Measurements from ENCODE around the gene ANKRD28.

The ANKRD28 gene

DNA sequence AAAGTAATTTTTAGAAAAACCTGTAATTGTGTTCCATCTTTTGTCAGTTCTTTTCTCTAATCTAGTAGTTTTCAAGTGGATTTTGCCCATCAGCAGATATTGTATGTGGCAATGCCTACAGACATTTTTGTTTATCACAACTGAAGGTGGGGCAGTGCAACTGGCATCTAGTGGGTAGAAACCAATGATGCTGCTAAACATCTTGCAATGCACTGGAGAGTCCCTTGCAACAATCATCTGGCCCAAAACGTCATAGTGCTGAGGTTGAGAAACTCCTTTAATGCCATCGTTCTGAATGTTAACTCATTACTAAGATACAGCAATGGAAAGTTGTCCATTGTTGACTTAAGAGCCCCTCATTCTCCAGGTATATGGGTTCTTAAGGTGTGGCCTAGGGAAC lies 116.1 kb downstream of the ANKRD28 start:
- H3K9me3 ChIP-seq (ENCODE audit: severe bottlenecking) = no peaks in the 10 kb centered on the region
- H3K4me3 ChIP-seq (ENCODE audit: low read depth, low read length) = no peak overlapping the region
- peaks cover 51% of the 10 kb centered on the region for H3K36me3 ChIP-seq
- no peak overlapping the region for H3K27ac ChIP-seq
- TF ChIP-seq, protein P1, sequence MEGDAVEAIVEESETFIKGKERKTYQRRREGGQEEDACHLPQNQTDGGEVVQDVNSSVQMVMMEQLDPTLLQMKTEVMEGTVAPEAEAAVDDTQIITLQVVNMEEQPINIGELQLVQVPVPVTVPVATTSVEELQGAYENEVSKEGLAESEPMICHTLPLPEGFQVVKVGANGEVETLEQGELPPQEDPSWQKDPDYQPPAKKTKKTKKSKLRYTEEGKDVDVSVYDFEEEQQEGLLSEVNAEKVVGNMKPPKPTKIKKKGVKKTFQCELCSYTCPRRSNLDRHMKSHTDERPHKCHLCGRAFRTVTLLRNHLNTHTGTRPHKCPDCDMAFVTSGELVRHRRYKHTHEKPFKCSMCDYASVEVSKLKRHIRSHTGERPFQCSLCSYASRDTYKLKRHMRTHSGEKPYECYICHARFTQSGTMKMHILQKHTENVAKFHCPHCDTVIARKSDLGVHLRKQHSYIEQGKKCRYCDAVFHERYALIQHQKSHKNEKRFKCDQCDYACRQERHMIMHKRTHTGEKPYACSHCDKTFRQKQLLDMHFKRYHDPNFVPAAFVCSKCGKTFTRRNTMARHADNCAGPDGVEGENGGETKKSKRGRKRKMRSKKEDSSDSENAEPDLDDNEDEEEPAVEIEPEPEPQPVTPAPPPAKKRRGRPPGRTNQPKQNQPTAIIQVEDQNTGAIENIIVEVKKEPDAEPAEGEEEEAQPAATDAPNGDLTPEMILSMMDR (IDR thresholded peaks at IDR 0.05; ENCODE audit: low read depth, low read length) = no peak
- DNase-seq = no peak
- H3K27me3 ChIP-seq (ENCODE audit: insufficient read depth, low read depth, severe bottlenecking) = no peaks in the 10 kb centered on the region

DNA sequence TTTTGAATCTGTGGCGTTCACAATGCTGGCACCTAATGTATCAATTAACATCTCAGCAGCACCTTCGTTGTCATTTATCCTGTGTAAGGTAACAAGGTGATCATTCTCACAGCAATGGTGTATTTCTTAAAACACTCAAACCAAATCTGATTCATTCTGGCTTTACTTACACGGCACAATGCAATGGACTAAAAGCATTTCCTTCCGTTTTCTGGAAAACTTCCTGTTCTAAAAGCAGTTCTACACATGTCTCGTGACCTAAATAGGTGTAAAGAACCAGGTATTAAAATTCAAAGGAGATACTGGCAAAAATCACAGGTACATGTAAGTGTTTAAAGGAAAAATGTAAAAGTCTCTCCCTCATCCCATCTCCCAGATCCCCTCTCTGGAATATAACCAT lies 118.5 kb downstream of the ANKRD28 start:
- DNase-seq = no peak
- H3K9me3 ChIP-seq (ENCODE audit: severe bottlenecking) = no peaks in the 10 kb centered on the region
- peaks cover 57% of the 10 kb centered on the region for H3K36me3 ChIP-seq
- TF ChIP-seq, protein P1 (IDR thresholded peaks at IDR 0.05; ENCODE audit: low read depth, low read length) = no peak
- H3K4me3 ChIP-seq (ENCODE audit: low read depth, low read length) = no peak overlapping the region
- no peaks in the 10 kb centered on the region for H3K27me3 ChIP-seq (ENCODE audit: insufficient read depth, low read depth, severe bottlenecking)
- H3K27ac ChIP-seq = no peak overlapping the region

DNA sequence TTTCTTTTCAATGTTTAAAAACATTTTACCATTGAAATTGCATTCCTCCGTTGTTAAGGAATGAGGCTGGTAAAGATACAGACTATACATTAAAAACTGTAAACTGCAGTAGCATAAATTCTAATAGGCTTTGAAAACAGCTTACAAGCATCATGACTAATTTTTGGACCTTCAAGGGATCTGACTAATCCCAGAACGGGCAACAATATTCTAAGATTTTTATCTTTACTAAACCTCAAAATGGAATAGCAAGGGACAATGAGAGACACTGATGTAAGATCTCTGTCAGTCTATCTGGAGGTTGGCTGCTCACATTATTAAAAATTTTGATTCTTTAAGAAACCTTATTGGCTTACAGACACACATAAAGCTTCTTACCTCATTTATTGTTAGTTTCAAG lies 121.5 kb downstream of the ANKRD28 start:
- no peak overlapping the region for H3K4me3 ChIP-seq (ENCODE audit: low read depth, low read length)
- DNase-seq = no peak
- TF ChIP-seq, protein P1 (IDR thresholded peaks at IDR 0.05; ENCODE audit: low read depth, low read length) = no peak
- peaks cover 60% of the 10 kb centered on the region for H3K36me3 ChIP-seq
- no peaks in the 10 kb centered on the region for H3K27me3 ChIP-seq (ENCODE audit: insufficient read depth, low read depth, severe bottlenecking)
- H3K27ac ChIP-seq = no peak overlapping the region
- H3K9me3 ChIP-seq (ENCODE audit: severe bottlenecking) = no peaks in the 10 kb centered on the region

DNA sequence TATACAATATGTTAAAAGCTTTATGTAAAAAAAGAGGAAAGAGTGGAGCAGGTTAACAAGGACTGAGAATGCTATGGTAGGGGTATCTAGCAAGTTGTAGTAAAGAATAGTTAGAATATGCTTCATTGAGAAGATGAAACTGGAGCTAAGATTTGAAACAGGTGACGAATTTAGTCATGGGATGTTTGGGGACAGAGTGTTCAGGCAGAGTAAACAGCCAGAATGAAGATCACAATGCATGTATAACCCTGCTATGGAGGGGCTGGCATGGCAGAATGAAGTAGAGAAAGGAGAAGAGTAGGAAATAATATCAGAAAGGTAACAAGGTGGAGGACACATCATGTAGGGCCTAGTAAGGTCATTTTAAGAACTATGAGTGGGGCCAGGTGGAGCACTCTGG lies 124.2 kb downstream of the ANKRD28 start:
- peaks cover 72% of the 10 kb centered on the region for H3K36me3 ChIP-seq
- no peak overlapping the region for H3K4me3 ChIP-seq (ENCODE audit: low read depth, low read length)
- TF ChIP-seq, protein P1 (IDR thresholded peaks at IDR 0.05; ENCODE audit: low read depth, low read length) = no peak
- H3K27ac ChIP-seq = no peak overlapping the region
- no peaks in the 10 kb centered on the region for H3K27me3 ChIP-seq (ENCODE audit: insufficient read depth, low read depth, severe bottlenecking)
- DNase-seq = no peak
- no peaks in the 10 kb centered on the region for H3K9me3 ChIP-seq (ENCODE audit: severe bottlenecking)

DNA sequence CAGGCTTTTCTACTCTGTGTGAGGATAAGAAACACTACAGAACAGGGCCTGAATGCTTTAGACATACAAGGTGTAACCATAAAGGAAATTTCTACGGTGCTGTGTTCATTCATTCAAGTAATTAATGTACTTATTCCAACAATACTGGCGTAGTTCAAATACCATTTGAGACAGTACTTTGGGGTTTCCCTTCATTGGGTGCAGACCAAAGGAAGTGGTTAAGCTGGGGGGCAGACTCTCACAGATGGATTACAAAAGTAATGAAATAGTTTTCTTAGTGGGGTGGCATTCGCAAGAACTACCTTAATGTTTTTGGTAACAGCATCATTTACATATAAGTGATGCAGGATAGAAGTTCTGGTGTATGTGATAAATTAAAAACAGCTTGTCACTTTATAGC lies 130.3 kb downstream of the ANKRD28 start:
- DNase-seq = no peak
- TF ChIP-seq, protein P1 (IDR thresholded peaks at IDR 0.05; ENCODE audit: low read depth, low read length) = no peak
- H3K27ac ChIP-seq = no peak overlapping the region
- H3K9me3 ChIP-seq (ENCODE audit: severe bottlenecking) = no peaks in the 10 kb centered on the region
- no peaks in the 10 kb centered on the region for H3K27me3 ChIP-seq (ENCODE audit: insufficient read depth, low read depth, severe bottlenecking)
- H3K4me3 ChIP-seq (ENCODE audit: low read depth, low read length) = no peak overlapping the region
- peaks cover 24% of the 10 kb centered on the region for H3K36me3 ChIP-seq

DNA sequence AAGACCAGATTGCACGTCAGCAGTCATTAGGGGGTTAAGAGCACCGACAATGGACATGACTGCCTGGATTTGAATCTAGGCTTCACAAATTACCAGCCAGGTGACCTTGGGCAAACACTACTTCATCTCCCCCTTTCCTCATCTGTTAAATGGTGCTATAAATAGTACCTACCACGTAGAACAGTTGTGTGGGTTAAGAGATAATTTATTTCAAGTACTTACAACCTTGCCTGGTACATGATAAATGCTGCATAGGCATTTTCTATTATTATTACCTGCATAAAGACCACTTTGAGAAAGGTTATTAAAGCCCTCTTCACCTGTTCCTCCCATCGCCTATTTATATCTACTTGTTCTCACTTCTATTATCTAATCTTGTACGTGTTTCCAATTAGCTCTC lies 131.5 kb downstream of the ANKRD28 start:
- DNase-seq = no peak
- TF ChIP-seq, protein P1 (IDR thresholded peaks at IDR 0.05; ENCODE audit: low read depth, low read length) = no peak
- Histone ChIP-seq H3K27me3 (ENCODE audit: insufficient read depth, low read depth, severe bottlenecking) (no peaks in the 10 kb centered on the region), H3K9me3 (ENCODE audit: severe bottlenecking) (no peaks in the 10 kb centered on the region), H3K36me3 (peaks cover 21% of the 10 kb centered on the region), H3K27ac (no peak overlapping the region), H3K4me3 (ENCODE audit: low read depth, low read length) (no peak overlapping the region)

Measured in WERI-Rb-1 (cell line).